Esophagus muscularis mucosa (tissue), 4 donors: ENCODE results near the gene CTNNA3. TPM values are rescaled to one million over a fixed set of nuclear protein-coding genes. Genes with fewer than 3 reads are reported as not detected.

Experiments used
- DNase-seq: peaks from one replicate; pipeline ENCODE4 v3.0.0-alpha.2; 2017; ENCODE audit errors: extremely low spot score
- H3K27ac ChIP-seq, 4 donors: fragments of 200-600 bp; sonication (generic); replicated peaks in 1 of 4; 1 replicate in 3 of 4; 2 replicates in 1 of 4; pipeline ENCODE4 v1.5.1; 2016 to 2019; ENCODE audit warnings: mild to moderate bottlenecking in 1 of 4
- H3K27me3 ChIP-seq, 4 donors: fragments of 200-600 bp; sonication (generic); one replicate each; pipeline versions ENCODE4 v1.5.1 to v1.6.0; 2016 to 2019
- H3K36me3 ChIP-seq, 4 donors: fragments of 200-600 bp; sonication (generic); one replicate each; pipeline ENCODE4 v1.5.1; 2016 to 2019
- H3K4me1 ChIP-seq, 4 donors: fragments of 200-600 bp; sonication (generic); one replicate each; pipeline ENCODE4 v1.5.1; 2016 to 2019
- H3K4me3 ChIP-seq, 4 donors: fragments of 200-600 bp; sonication (generic); 1 replicate in 2 of 4; 2 replicates in 2 of 4; pipeline ENCODE4 v1.5.1; 2016 to 2019; ENCODE audit warnings: mild to moderate bottlenecking in 4 of 4, moderate library complexity in 1 of 4
- H3K9me3 ChIP-seq, 4 donors: fragments of 200-600 bp; sonication (generic); 1 replicate in 3 of 4; 2 replicates in 1 of 4; pipeline ENCODE4 v1.5.1; 2016 to 2019
- EP300 ChIP-seq: sonication (generic); formaldehyde crosslinking; IDR thresholded peaks from one replicate; pipeline ENCODE4 v1.6.1; 2017; ENCODE audit warnings: antibody characterized with exemption
- POLR2A ChIP-seq: fragments of 450-650 bp; IDR thresholded peaks from one replicate; pipeline ENCODE4 v1.6.1; 2017; ENCODE audit warnings: antibody characterized with exemption, moderate library complexity, mild to moderate bottlenecking, low read depth
- POLR2AphosphoS5 ChIP-seq, 2 donors: sonication (generic); formaldehyde crosslinking; IDR thresholded peaks; one replicate each; pipeline ENCODE4 v1.6.1; 2017; ENCODE audit warnings: antibody characterized with exemption in 2 of 2
- WGBS: methylation state at CpG from one replicate; pipeline ENCODE4 v1.1.5; 2018; 5-methylcytosine and 5-hydroxymethylcytosine counted together
- intact Hi-C: fragments of 100-400 bp; cut with DNase I; formaldehyde crosslinking; loops from one replicate; pipeline ENCODE4 v1.15.1; 2023
- total RNA-seq, 4 donors: library from RNA; depleted of rRNA; stranded (reverse); fragments of >200 nt; gene quantifications; one replicate each; pipeline versions ENCODE4 v1.1.0 to v1.2.1, GENCODE V29; 2016
- TF ChIP-seq, protein P1 (sequence below), 3 experiments: fragments of 200-600 bp in 2 of 3; fragments of 450-650 bp in 1 of 3; sonication (generic) in 2 of 3; IDR thresholded peaks; one replicate each; pipeline ENCODE4 v1.5.1; 2017 to 2019; ENCODE audit warnings: antibody characterized with exemption in 3 of 3, mild to moderate bottlenecking in 2 of 3, moderate library complexity in 1 of 3

Gene CTNNA3
- total RNA-seq, 4 donors from 2014 or later = 5.1 to 27.8 (median 17.6) TPM

DNA sequence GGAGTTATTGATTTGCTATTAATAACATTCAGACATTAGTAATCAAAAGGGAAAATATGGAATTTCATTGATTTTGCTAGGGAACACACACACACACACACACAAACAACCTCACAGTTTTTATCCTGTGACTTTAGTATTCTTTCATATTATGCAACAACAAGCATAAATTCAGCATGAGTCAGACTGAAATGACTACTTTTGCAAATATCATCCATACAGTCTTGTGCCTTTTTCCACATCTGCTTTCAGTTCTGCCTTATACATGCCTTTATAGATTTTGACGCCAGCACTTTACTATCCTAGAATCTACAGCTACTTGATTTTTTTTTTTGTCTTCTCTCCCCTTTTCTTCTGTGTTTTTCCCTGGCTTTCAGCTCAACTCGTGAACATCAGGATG, 1745.9 kb downstream of the CTNNA3 start:
- TF ChIP-seq EP300 (no peak), POLR2AphosphoS5 (IDR thresholded peaks at IDR 0.05) (no peak), POLR2A (no peak)
- TF ChIP-seq, protein P1, sequence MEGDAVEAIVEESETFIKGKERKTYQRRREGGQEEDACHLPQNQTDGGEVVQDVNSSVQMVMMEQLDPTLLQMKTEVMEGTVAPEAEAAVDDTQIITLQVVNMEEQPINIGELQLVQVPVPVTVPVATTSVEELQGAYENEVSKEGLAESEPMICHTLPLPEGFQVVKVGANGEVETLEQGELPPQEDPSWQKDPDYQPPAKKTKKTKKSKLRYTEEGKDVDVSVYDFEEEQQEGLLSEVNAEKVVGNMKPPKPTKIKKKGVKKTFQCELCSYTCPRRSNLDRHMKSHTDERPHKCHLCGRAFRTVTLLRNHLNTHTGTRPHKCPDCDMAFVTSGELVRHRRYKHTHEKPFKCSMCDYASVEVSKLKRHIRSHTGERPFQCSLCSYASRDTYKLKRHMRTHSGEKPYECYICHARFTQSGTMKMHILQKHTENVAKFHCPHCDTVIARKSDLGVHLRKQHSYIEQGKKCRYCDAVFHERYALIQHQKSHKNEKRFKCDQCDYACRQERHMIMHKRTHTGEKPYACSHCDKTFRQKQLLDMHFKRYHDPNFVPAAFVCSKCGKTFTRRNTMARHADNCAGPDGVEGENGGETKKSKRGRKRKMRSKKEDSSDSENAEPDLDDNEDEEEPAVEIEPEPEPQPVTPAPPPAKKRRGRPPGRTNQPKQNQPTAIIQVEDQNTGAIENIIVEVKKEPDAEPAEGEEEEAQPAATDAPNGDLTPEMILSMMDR (IDR thresholded peaks at IDR 0.05) = no peak
- Histone ChIP-seq H3K4me1 (no peaks in the 10 kb centered on the region), H3K4me3 (no peak overlapping the region), H3K9me3 (no peaks in the 10 kb centered on the region), H3K27me3 (no peaks in the 10 kb centered on the region), H3K36me3 (no peaks in the 10 kb centered on the region), H3K27ac (no peak overlapping the region)
- WGBS = 54% methylated on average over 2 of the region's 2 CpGs
- intact Hi-C loops = no loop called here
- DNase-seq = no peak

- no peaks in the 10 kb centered on the region for H3K36me3 ChIP-seq
- 43% methylated on average over 2 of the region's 2 CpGs for WGBS
- intact Hi-C loops = no loop called here
- no peaks in the 10 kb centered on the region for H3K27me3 ChIP-seq
- no peak for DNase-seq
- no peak for TF ChIP-seq EP300
- TF ChIP-seq, protein P1 (IDR thresholded peaks at IDR 0.05) = no peak
- H3K9me3 ChIP-seq = no peaks in the 10 kb centered on the region
- H3K4me1 ChIP-seq = no peaks in the 10 kb centered on the region
- no peak overlapping the region for H3K4me3 ChIP-seq
- H3K27ac ChIP-seq = no peak overlapping the region
Observed at GRCh38 chr10:65949526-65949925, 1746.5 kb downstream of the CTNNA3 start.

DNA sequence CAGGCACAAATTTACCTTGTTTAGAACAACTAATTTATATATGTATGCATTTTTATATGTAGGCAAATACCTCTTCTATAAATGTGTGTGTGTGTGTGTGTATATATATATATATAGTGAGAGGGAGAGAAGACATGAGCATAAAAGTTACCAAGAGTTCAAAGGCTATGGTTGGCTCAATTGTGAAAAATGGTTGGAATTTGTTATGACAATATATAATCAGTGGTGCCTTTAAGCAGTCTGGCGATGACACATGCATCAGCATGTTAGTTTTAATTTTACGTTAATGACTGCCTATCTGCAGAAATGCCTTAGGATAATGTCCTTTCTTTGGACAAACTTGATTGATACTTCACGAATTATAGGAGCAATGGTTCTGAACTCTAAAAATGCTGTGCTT, 1750.9 kb downstream of the CTNNA3 start:
- no peak overlapping the region for H3K4me3 ChIP-seq
- no peak overlapping the region for H3K27ac ChIP-seq
- 89% methylated on average over 3 of the region's 3 CpGs for WGBS
- H3K27me3 ChIP-seq = no peaks in the 10 kb centered on the region
- H3K36me3 ChIP-seq = no peaks in the 10 kb centered on the region
- TF ChIP-seq POLR2A (no peak), POLR2AphosphoS5 (IDR thresholded peaks at IDR 0.05) (no peak), EP300 (no peak)
- TF ChIP-seq, protein P1 (IDR thresholded peaks at IDR 0.05) = no peak
- peaks cover 0 to 9% (median 0%) of the 10 kb centered on the region in 4 donors for H3K4me1 ChIP-seq
- H3K9me3 ChIP-seq = no peaks in the 10 kb centered on the region
- no peak for DNase-seq
- intact Hi-C loops = no loop called here

- no peak for DNase-seq
- intact Hi-C loops = no loop called here
- no peaks in the 10 kb centered on the region for H3K36me3 ChIP-seq
- TF ChIP-seq EP300 = no peak
- TF ChIP-seq POLR2A = no peak
- no peak for TF ChIP-seq POLR2AphosphoS5 (IDR thresholded peaks at IDR 0.05)
- TF ChIP-seq, protein P1 (IDR thresholded peaks at IDR 0.05) = no peak
- peaks cover 0 to 9% (median 0%) of the 10 kb centered on the region in 4 donors for H3K4me1 ChIP-seq
- H3K9me3 ChIP-seq = no peaks in the 10 kb centered on the region
- H3K4me3 ChIP-seq = no peak overlapping the region
- H3K27me3 ChIP-seq = no peaks in the 10 kb centered on the region
- no peak overlapping the region for H3K27ac ChIP-seq
- 89% methylated on average over 2 of the region's 2 CpGs for WGBS
Observed at GRCh38 chr10:65943451-65943850, 1752.5 kb downstream of the CTNNA3 start.

- no peaks in the 10 kb centered on the region for H3K27me3 ChIP-seq
- intact Hi-C loops = no loop called here
- TF ChIP-seq, protein P1 (IDR thresholded peaks at IDR 0.05) = no peak
- TF ChIP-seq EP300 (no peak), POLR2AphosphoS5 (IDR thresholded peaks at IDR 0.05) (no peak), POLR2A (no peak)
- H3K9me3 ChIP-seq = no peaks in the 10 kb centered on the region
- no peak overlapping the region for H3K4me3 ChIP-seq
- no peak overlapping the region for H3K27ac ChIP-seq
- H3K4me1 ChIP-seq = peaks cover 0 to 9% (median 0%) of the 10 kb centered on the region in 4 donors
- H3K36me3 ChIP-seq = no peaks in the 10 kb centered on the region
- 21% methylated on average over 3 of the region's 3 CpGs for WGBS
- DNase-seq = no peak
Observed at GRCh38 chr10:65940816-65941662, 1755.0 kb downstream of the CTNNA3 start.
